OCI-LY7 (cell line): ENCODE results near the gene HAGHL. TPM values are rescaled to one million over a fixed set of nuclear protein-coding genes. Genes with fewer than 3 reads are reported as not detected.
A peak's percentile ranks its signal among the peaks of the same experiment; 100 is the strongest.

Experiments
- BruUV-seq: library from RNA; stranded (reverse); fragments of 400-500 nt; replicated peaks from 2 replicates; lab custom pipeline; 2021; lab: Mats Ljungman, UMichigan
- CTCF ChIA-PET: fragments of 300-600 bp; sonication (Branson Sonifier 250); formaldehyde crosslinking; loops from one replicate; lab custom pipeline; 2022; ENCODE audit warnings: antibody characterized with exemption; ENCODE audit not compliant: unreplicated experiment; lab: Charles Lee
- POLR2A ChIA-PET: fragments of 300-600 bp; sonication (Branson Sonifier 250); formaldehyde crosslinking; loops from one replicate; lab custom pipeline; 2022; ENCODE audit warnings: antibody characterized with exemption; lab: Charles Lee
- DNase-seq: peaks from one replicate; pipeline ENCODE4 v3.0.0-alpha.2; 2015; ENCODE audit warnings: low spot score
- H2AFZ ChIP-seq: fragments of 200-600 bp; sonication (generic), shearing (Covaris generic); 2 replicates; pipeline ENCODE4 v1.6.1; 2014; ENCODE audit warnings: mild to moderate bottlenecking, antibody characterized with exemption, low read length, moderate library complexity
- H3K27ac ChIP-seq: fragments of 200-600 bp; sonication (generic); 2 replicates; pipeline ENCODE4 v1.5.1; 2014; ENCODE audit warnings: mixed run types, low read depth, mild to moderate bottlenecking, moderate library complexity, low read length, inconsistent platforms; ENCODE audit not compliant: poor library complexity, severe bottlenecking
- H3K36me3 ChIP-seq: fragments of 200-600 bp; sonication (generic); 2 replicates; pipeline ENCODE4 v1.6.1; 2014; ENCODE audit warnings: mild to moderate bottlenecking, antibody characterized with exemption, low read length, moderate library complexity, mixed read lengths; ENCODE audit not compliant: insufficient read depth
- H3K4me1 ChIP-seq: fragments of 200-600 bp; sonication (generic); 2 replicates; pipeline ENCODE4 v1.5.1; 2014; ENCODE audit warnings: mild to moderate bottlenecking, low read length; ENCODE audit not compliant: insufficient read depth, poor library complexity, severe bottlenecking
- H3K4me2 ChIP-seq: fragments of 200-600 bp; sonication (generic); 2 replicates; pipeline ENCODE4 v1.6.1; 2014; ENCODE audit warnings: mild to moderate bottlenecking, low read length
- H3K4me3 ChIP-seq: fragments of 200-600 bp; sonication (generic); 2 replicates; pipeline ENCODE4 v1.5.1; 2014; ENCODE audit warnings: mild to moderate bottlenecking, low read depth, low read length; ENCODE audit not compliant: poor library complexity, severe bottlenecking
- H3K79me2 ChIP-seq: fragments of 200-600 bp; sonication (generic); 2 replicates; pipeline ENCODE4 v1.6.1; 2016; ENCODE audit warnings: low read depth, mild to moderate bottlenecking, low read length, moderate library complexity, mixed read lengths; ENCODE audit not compliant: insufficient read depth
- H3K9me2 ChIP-seq: fragments of 200-600 bp; sonication (generic); 2 replicates; pipeline ENCODE4 v1.6.1; 2016; ENCODE audit warnings: mild to moderate bottlenecking, low read length, mixed read lengths; ENCODE audit not compliant: insufficient read depth
- H3K9me3 ChIP-seq: fragments of 200-600 bp; sonication (generic); 2 replicates; pipeline ENCODE4 v1.6.1; 2014; ENCODE audit warnings: mild to moderate bottlenecking, mixed run types, low read length, mixed read lengths
- H4K20me1 ChIP-seq: fragments of 200-600 bp; sonication (generic); 2 replicates; pipeline ENCODE4 v1.6.1; 2014; ENCODE audit warnings: mild to moderate bottlenecking, antibody characterized with exemption, low read length, moderate library complexity, mixed read lengths; ENCODE audit not compliant: insufficient read depth
- EZH2phosphoT487 ChIP-seq: fragments of 200-600 bp; sonication (generic); IDR thresholded peaks from 2 replicates; pipeline ENCODE4 v1.6.1; 2018; ENCODE audit warnings: low read depth, borderline replicate concordance, mild to moderate bottlenecking, mixed run types, antibody characterized with exemption, low read length, moderate library complexity, mixed read lengths
- intact Hi-C: fragments of 100-400 bp; cut with micrococcal nuclease; formaldehyde crosslinking; loops from one replicate; pipeline ENCODE4 v1.10.0; 2022; ENCODE audit not compliant: unreplicated experiment
- total RNA-seq, 2 experiments: library from RNA; depleted of rRNA in 1 of 2; stranded (reverse); fragments of >200 nt in 1 of 2; shearing (Covaris generic) in 1 of 2; gene quantifications; 2 replicates each; pipeline ENCODE4 v1.2.3, GENCODE V29; 2014 to 2022
- TF ChIP-seq, protein P1 (sequence below): fragments of 200-600 bp; sonication (generic); conservative IDR thresholded peaks from 2 replicates; pipeline ENCODE4 v1.5.1; 2014; ENCODE audit warnings: mild to moderate bottlenecking, antibody characterized with exemption, low read length, moderate library complexity, mixed read lengths

HAGHL gene
- total RNA-seq, 2 experiments from 2014 or later: 30.8 to 57.9 TPM

DNA sequence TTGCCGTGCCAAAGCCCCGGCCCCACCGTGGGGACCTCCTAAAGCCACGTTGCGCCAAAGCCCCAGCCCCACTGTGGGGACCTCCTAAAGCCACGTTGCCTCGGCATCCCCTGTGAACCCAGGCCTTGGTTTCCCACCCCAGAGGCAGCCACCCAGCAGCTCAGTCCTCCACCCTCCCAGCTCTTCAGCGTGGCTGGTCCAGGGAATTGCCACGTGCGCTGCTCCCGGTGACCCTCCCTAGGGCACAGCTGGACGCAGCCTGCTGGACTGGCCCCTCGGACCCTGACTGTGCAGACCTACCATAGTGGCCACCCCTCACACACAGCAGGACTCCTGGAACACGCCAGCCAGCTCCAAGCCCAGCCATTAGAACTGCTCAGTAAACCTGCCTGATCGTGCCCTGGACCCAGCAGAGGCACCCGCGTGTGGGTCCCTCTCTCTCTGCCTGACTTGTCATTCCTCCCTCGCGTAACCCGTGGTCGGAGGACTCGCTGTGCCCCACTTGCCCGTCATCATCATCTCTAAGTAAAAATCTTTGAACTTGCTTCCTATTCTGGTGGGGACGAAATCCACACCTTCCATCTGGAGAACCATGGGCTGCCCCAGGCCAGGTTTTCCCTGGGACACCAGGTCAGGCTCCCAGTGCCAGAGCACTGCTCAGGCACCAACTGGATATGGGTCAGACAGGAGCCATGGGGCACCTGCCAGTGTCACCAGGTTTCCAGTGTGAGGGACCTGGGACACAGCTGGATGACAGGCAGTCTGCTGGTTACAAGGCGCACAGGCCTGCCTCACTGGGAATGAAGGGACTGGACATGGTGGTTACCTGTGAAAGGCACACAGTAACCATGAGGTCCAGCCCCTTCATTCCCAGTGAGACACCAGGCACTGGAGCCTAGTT is 8.3 kb downstream of the HAGHL start:
- no peak overlapping the region for H2AFZ ChIP-seq
- H3K4me1 ChIP-seq: peaks cover 43% of the 10 kb centered on the region
- peaks cover 33% of the 10 kb centered on the region for H3K79me2 ChIP-seq
- no peak for TF ChIP-seq EZH2phosphoT487
- TF ChIP-seq, protein P1, sequence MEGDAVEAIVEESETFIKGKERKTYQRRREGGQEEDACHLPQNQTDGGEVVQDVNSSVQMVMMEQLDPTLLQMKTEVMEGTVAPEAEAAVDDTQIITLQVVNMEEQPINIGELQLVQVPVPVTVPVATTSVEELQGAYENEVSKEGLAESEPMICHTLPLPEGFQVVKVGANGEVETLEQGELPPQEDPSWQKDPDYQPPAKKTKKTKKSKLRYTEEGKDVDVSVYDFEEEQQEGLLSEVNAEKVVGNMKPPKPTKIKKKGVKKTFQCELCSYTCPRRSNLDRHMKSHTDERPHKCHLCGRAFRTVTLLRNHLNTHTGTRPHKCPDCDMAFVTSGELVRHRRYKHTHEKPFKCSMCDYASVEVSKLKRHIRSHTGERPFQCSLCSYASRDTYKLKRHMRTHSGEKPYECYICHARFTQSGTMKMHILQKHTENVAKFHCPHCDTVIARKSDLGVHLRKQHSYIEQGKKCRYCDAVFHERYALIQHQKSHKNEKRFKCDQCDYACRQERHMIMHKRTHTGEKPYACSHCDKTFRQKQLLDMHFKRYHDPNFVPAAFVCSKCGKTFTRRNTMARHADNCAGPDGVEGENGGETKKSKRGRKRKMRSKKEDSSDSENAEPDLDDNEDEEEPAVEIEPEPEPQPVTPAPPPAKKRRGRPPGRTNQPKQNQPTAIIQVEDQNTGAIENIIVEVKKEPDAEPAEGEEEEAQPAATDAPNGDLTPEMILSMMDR: no peak
- peak overlapping the region; percentile 71 for H3K4me3 ChIP-seq
- H3K27ac ChIP-seq: peak overlapping the region; percentile 97
- H3K4me2 ChIP-seq: peak overlapping the region; percentile 89
- DNase-seq: no peak
- no peaks in the 10 kb centered on the region for H3K9me3 ChIP-seq
- intact Hi-C loops: no loop called here
- BruUV-seq: no TSS peak
- peaks cover 75% of the 10 kb centered on the region for H3K36me3 ChIP-seq
- no peaks in the 10 kb centered on the region for H3K9me2 ChIP-seq
- ChIA-PET POLR2A (interaction anchor here (0.5 to 5.2 kb wide), 3 partner anchors 10 to 972 kb away, joined by 5 to 26 read pairs (median 6); partner anchors contain the start of genes ANTKMT and CCDC78), CTCF (no interaction called here)
- no peaks in the 10 kb centered on the region for H4K20me1 ChIP-seq

DNA sequence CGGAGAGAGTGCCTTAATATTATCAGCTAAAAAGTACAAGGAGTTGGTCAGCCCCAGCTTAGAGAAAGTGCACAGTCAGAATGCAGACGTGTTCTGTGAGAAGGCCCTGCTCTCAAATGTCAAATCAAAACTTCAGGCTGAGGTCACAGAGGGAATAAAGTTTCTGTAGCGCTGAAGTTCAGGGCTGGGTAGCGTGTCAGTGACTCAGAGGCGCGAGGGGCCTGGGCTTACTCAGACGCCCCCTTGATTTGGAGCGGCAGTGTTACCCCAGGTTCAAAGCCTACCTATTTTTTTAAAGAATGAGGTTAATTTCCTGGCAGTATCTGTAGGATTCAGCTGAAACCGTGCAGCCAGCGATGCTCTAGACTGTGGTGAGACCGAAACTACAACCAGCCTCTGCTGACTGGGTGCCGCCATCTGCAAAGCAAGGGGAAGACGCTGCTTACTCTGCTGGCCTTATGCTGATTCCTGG is 9.1 kb downstream of the HAGHL start:
- Histone ChIP-seq H3K27ac (peak overlapping the region; percentile 97), H3K4me3 (peak overlapping the region; percentile 71), H2AFZ (no peak overlapping the region), H3K4me1 (peaks cover 43% of the 10 kb centered on the region), H4K20me1 (no peaks in the 10 kb centered on the region), H3K4me2 (peak overlapping the region; percentile 89), H3K36me3 (peaks cover 67% of the 10 kb centered on the region), H3K79me2 (peaks cover 34% of the 10 kb centered on the region), H3K9me2 (no peaks in the 10 kb centered on the region), H3K9me3 (no peaks in the 10 kb centered on the region)
- no TSS peak for BruUV-seq
- ChIA-PET POLR2A (interaction anchor here (0.5 to 5.2 kb wide), 5 partner anchors 11 to 976 kb away, joined by 3 to 26 read pairs (median 5); partner anchors contain the start of genes ANTKMT and CCDC78), CTCF (no interaction called here)
- intact Hi-C loops: no loop called here
- no peak for DNase-seq
- TF ChIP-seq, protein P1: no peak
- TF ChIP-seq EZH2phosphoT487: no peak
